ENCODE measurements around the gene RPS6KA2. TPM values are rescaled to one million over a fixed set of nuclear protein-coding genes. Genes with fewer than 3 reads are reported as not detected.

The RPS6KA2 gene
- total RNA-seq, 1 experiment from 2014 or later, result 12.3 TPM

GRCh38 chr6:166448432-166448831 is 178.6 kb downstream of the RPS6KA2 start:
- no peak overlapping the region for H2AFZ ChIP-seq (ENCODE audit: low read length)
- H3K23me2 ChIP-seq (ENCODE audit: insufficient read length, low read depth, low read length, poor library complexity, severe bottlenecking), result no peaks in the 10 kb centered on the region
- H2BK5ac ChIP-seq (ENCODE audit: insufficient read length, low read length), result no peak overlapping the region
- H3K79me2 ChIP-seq (ENCODE audit: insufficient read depth, low read length), result no peaks in the 10 kb centered on the region
- H3K4me3 Mint-ChIP-seq, result no peak overlapping the region
- H4K20me1 ChIP-seq (ENCODE audit: control insufficient read depth, insufficient read depth, insufficient read length), result peaks cover 5% of the 10 kb centered on the region
- H3K18ac ChIP-seq (ENCODE audit: insufficient read length, low read depth, low read length), result no peak overlapping the region
- H3K79me1 ChIP-seq (ENCODE audit: insufficient read depth, low read depth, low read length, poor library complexity, severe bottlenecking), result no peaks in the 10 kb centered on the region
- no CpG with 5 or more reads among the region's 13 CpGs for WGBS (ENCODE audit: extremely low coverage, insufficient read length, low lambda C conversion rate)
- H2BK20ac ChIP-seq (ENCODE audit: low read depth, low read length, poor library complexity, severe bottlenecking), result no peak overlapping the region
- no peaks in the 10 kb centered on the region for H3K4me1 Mint-ChIP-seq
- peaks cover 26 to 33% (median 32%) of the 10 kb centered on the region in 3 experiments for H3K36me3 Mint-ChIP-seq (ENCODE audit: insufficient read depth in 1 of 3, low read depth in 3 of 3)
- peaks cover 4 to 6% of the 10 kb centered on the region in 2 experiments; a peak in 2 of 5 replicates for H3K9me3 Mint-ChIP-seq
- no peak overlapping the region for H3K27ac Mint-ChIP-seq
- H4K5ac ChIP-seq (ENCODE audit: insufficient read length, low read depth, low read length), result no peak overlapping the region
- no peak overlapping the region for H2BK15ac ChIP-seq (ENCODE audit: low read depth, low read length)
- H3K56ac ChIP-seq (ENCODE audit: insufficient read length, low read depth, low read length), result no peak overlapping the region
- no peaks in the 10 kb centered on the region for H3K4me1 ChIP-seq (ENCODE audit: insufficient read depth, low read length)
- H3K14ac ChIP-seq (ENCODE audit: insufficient read depth, low read length), result no peak overlapping the region
- H2AK5ac ChIP-seq (ENCODE audit: insufficient read length, low read length), result no peak overlapping the region
- no peak overlapping the region for H3K9ac ChIP-seq (ENCODE audit: extremely low read depth, insufficient read length, low read length)
- H3K23ac ChIP-seq (ENCODE audit: insufficient read length, low read depth, low read length), result no peak overlapping the region
- no peaks in the 10 kb centered on the region for H3K9me3 ChIP-seq (ENCODE audit: control insufficient read depth, low read depth, low read length)
- H3K4ac ChIP-seq (ENCODE audit: low read depth, low read length), result no peak overlapping the region
- no peak overlapping the region for H3K27ac ChIP-seq (ENCODE audit: insufficient read length, low read depth, low read length)
- H2BK12ac ChIP-seq (ENCODE audit: insufficient read length, low read depth, low read length), result no peak overlapping the region
- H4K91ac ChIP-seq (ENCODE audit: insufficient read length, low read depth, low read length), result no peak overlapping the region
- H2BK120ac ChIP-seq (ENCODE audit: low read depth, low read length, poor library complexity, severe bottlenecking), result no peak overlapping the region
- no peak overlapping the region for H3T11ph ChIP-seq (ENCODE audit: low read length)
- H3K27me3 Mint-ChIP-seq (ENCODE audit: low read depth), result no peaks in the 10 kb centered on the region
- no peak overlapping the region for H3K4me2 ChIP-seq (ENCODE audit: insufficient read depth, insufficient read length, low read length)
- no peaks in the 10 kb centered on the region for H3K27me3 ChIP-seq (ENCODE audit: insufficient read depth, low read length)
- H4K8ac ChIP-seq (replicated peaks; ENCODE audit: insufficient read length, low read depth, low read length), result no peak overlapping the region
- TF ChIP-seq, protein P1, sequence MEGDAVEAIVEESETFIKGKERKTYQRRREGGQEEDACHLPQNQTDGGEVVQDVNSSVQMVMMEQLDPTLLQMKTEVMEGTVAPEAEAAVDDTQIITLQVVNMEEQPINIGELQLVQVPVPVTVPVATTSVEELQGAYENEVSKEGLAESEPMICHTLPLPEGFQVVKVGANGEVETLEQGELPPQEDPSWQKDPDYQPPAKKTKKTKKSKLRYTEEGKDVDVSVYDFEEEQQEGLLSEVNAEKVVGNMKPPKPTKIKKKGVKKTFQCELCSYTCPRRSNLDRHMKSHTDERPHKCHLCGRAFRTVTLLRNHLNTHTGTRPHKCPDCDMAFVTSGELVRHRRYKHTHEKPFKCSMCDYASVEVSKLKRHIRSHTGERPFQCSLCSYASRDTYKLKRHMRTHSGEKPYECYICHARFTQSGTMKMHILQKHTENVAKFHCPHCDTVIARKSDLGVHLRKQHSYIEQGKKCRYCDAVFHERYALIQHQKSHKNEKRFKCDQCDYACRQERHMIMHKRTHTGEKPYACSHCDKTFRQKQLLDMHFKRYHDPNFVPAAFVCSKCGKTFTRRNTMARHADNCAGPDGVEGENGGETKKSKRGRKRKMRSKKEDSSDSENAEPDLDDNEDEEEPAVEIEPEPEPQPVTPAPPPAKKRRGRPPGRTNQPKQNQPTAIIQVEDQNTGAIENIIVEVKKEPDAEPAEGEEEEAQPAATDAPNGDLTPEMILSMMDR (conservative IDR thresholded peaks at IDR 0.05), result no peak
- no peak for DNase-seq
